Activated CD8-positive, alpha-beta memory T cell treated with anti-CD3 and anti-CD28 coated beads, Interleukin-2, amount 50 U/mL, for 1 hour (primary cell): ENCODE results near the gene WRAP53.

Experiments used
- DNase-seq: peaks from one replicate; pipeline ENCODE4 v3.0.0-alpha.2; 2020; ENCODE audit errors: extremely low read depth

The WRAP53 gene

GRCh38 chr17:7745748-7746470, 57.6 kb downstream of the WRAP53 start:
- DNase-seq = no peak

DNA sequence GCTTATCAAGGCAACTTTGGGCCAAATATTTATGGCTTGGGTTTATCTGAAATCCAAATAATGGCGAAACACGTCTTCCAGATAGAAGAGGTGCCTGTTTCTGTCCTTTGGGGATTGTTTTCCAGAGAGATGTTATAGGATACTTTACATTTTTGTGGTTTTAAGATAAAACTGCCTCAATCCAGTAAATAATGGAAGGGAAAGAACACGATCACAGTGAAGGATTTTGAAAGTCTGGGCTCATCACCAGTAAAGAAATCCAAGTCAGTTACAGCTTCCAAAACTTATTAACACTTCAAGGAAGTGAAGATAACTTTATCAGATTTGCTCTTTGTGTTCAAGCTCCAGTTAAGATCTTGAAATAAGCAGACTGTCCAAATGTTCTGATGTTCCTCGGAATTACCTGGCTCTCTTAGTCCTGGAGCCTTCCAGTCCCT, 59.4 kb downstream of the WRAP53 start:
- no peak for DNase-seq

- DNase-seq = no peak
These were observed 59.9 kb downstream of the WRAP53 start for GRCh38 chr17:7748076-7748775.

- DNase-seq = no peak
These were observed 62.1 kb downstream of the WRAP53 start for GRCh38 chr17:7750321-7750821.
